Activated CD4-positive, alpha-beta memory T cell treated with anti-CD3 and anti-CD28 coated beads for 36 hours (primary cell): ENCODE results near the gene PARS2. TPM values are rescaled to one million over a fixed set of nuclear protein-coding genes. Genes with fewer than 3 reads are reported as not detected.

Experiments
- CTCF ChIA-PET: fragments of 350-600 bp; sonication (Branson Sonifier 250); formaldehyde crosslinking; loops from one replicate; lab custom pipeline; 2021; ENCODE audit warnings: antibody characterized with exemption, inconsistent platforms; lab: Charles Lee
- POLR2A ChIA-PET: fragments of 350-600 bp; sonication (Branson Sonifier 250); formaldehyde crosslinking; loops from one replicate; lab custom pipeline; 2021; ENCODE audit warnings: antibody characterized with exemption; lab: Charles Lee
- DNase-seq: peaks from one replicate; pipeline ENCODE4 v3.0.0-alpha.2; 2020
- H3K27ac Mint-ChIP-seq: one replicate; pipeline ENCODE4 v1.8.0; 2021; ENCODE audit warnings: mixed read lengths
- H3K27me3 Mint-ChIP-seq: one replicate; pipeline ENCODE4 v1.8.0; 2021; ENCODE audit warnings: mixed read lengths
- H3K36me3 Mint-ChIP-seq: one replicate; pipeline ENCODE4 v1.8.0; 2021; ENCODE audit warnings: mixed read lengths
- H3K4me1 Mint-ChIP-seq: one replicate; pipeline ENCODE4 v1.8.0; 2021; ENCODE audit warnings: low read depth, mixed read lengths
- H3K4me3 Mint-ChIP-seq: one replicate; pipeline ENCODE4 v1.8.0; 2021; ENCODE audit warnings: mild to moderate bottlenecking, mixed read lengths
- H3K9me3 Mint-ChIP-seq: one replicate; pipeline ENCODE4 v1.8.0; 2021; ENCODE audit warnings: mixed read lengths
- intact Hi-C: fragments of 100-400 bp; cut with micrococcal nuclease; formaldehyde crosslinking; loops from one replicate; pipeline ENCODE4 v1.15.1; 2023
- total RNA-seq, 2 experiments: library from RNA; stranded (reverse); gene quantifications; one replicate each; pipeline ENCODE4 v1.2.3, GENCODE V29; 2021

The PARS2 gene
- 1 to 10 TPM; 5.6 to 5.7 TPM for total RNA-seq

DNA sequence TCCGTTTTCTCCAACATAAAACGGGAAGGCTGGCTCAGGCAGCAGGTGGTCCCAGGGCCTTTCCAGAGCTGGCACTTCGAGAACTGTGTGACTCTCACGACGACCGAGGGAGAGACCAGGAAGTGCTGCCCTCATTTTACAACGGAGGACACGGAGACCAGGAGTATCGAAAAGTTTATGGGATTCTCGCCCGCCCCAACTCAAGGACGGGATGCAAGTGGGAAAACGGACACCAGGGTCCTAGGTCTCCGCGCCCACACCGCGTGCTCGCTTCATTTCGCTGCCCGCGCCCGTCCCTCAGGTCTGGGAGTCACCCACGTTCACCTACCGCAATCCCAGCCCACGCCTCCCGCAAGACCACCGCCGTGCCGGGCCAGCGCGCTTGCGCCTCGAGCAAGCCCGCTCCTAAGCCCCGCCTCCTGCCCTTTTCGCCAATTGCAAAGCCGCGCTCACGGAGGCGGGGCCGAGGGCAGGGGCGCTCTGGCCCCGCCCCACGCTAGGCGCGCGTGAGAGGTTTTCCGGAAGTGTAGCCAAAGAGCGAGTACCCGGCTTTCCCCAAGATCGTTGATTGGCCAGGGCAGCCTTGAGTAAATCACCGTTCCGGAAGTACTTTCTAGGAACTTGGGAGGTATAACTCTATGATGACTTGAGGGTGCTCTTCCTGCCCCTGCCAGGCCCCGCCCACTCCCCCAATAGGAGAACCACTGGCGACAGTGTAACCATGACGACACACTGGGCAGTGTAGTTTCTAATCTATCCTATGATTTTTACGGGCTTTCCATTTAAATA is at the start of gene PARS2:
Gene PARS2, minus strand, starts transcription at position 391 of the 789 bp plus-strand sequence. CDS start 5,362 bp downstream, outside the sequence.
- intact Hi-C loops = loop anchor here (1.0 kb wide), 3 partner anchors 37 to 711 kb away; partner anchors contain the start of genes TCEANC2, TMEM59 and TTC22
- peak; percentile 97 for DNase-seq
- Mint-ChIP-seq H3K4me1 (peaks cover 12% of the 10 kb centered on the region), H3K36me3 (no peaks in the 10 kb centered on the region), H3K4me3 (peak within 1 kb of the TSS; percentile 93), H3K9me3 (no peaks in the 10 kb centered on the region), H3K27ac (peak within 1 kb of the TSS; percentile 78), H3K27me3 (no peaks in the 10 kb centered on the region)
- ChIA-PET CTCF (interaction anchor here (1.0 to 6.2 kb wide), 4 partner anchors 36 to 48 kb away, joined by 3 to 38 read pairs (median 3); partner anchors contain the start of gene TTC22), POLR2A (interaction anchor here (1.3 to 1.8 kb wide), 2 partner anchors 34 to 48 kb away, joined by 3 to 7 read pairs; no protein-coding TSS in a partner anchor)

DNA sequence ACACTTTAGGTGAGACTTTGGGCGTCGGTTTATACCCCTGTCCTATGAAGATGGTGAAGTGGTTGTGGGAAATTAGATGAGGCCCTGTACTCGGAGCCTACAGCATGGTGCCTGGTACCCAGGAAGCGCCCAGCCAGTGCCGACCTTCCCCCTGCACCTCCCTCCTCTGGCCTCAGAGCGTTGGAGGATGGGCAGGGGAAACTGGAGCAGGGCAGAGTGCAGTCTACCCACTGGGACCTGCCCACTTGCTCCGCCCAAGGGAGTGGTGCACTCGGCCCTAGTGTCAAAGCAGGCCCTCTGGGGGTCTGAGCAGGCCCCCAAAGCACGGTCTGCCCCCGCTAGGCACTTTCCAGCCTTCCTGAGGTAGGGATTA is 49.8 kb upstream of the PARS2 start:
- Mint-ChIP-seq H3K36me3 (no peaks in the 10 kb centered on the region), H3K4me3 (no peak overlapping the region), H3K9me3 (no peaks in the 10 kb centered on the region), H3K27ac (no peak overlapping the region), H3K27me3 (peaks cover 2% of the 10 kb centered on the region), H3K4me1 (peaks cover 5% of the 10 kb centered on the region)
- no peak for DNase-seq
- ChIA-PET CTCF (interaction anchor here (1.3 kb wide), 1 partner anchor 140 kb away, joined by 3 read pairs; no protein-coding TSS in a partner anchor), POLR2A (no interaction called here)
- intact Hi-C loops = no loop called here

DNA sequence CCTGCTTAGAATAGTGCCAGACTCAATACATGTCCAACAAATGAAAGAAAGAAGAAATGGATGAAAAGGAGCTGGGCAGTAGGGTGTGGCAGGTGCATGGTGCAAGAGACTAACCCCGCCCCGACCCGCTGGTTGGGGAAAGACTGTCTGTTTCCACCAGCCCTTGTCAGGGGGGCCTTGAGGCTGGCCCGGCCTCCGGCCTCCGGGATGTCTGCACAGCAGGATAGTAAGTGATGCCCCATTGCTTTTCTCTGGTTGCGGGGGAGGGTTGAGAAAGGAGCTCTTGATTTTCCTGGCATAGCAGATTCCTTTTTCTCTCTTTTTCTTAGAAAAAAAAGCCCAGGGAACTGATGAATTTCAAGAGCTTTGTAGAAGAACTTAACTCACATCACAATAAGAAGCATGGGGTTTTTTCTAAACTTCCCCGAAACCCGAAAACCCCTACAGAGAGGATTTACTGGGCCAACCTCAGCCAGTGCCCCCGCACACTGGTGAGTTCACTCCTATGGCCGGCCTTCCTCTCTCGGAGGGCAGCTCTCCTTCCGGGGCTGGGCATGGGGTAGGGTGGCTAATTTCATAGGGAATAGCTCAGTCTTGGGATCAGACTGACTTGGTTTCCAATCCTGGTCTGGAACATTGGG is 49.3 kb upstream of the PARS2 start:
- intact Hi-C loops = no loop called here
- POLR2A ChIA-PET = no interaction called here
- H3K9me3 Mint-ChIP-seq = no peaks in the 10 kb centered on the region
- H3K27me3 Mint-ChIP-seq = peaks cover 2% of the 10 kb centered on the region
- no peak for DNase-seq
- peaks cover 5% of the 10 kb centered on the region for H3K4me1 Mint-ChIP-seq
- CTCF ChIA-PET = interaction anchor here (1.3 to 2.4 kb wide), 2 partner anchors 140 to 142 kb away, joined by 3 to 13 read pairs; no protein-coding TSS in a partner anchor
- H3K4me3 Mint-ChIP-seq = no peak overlapping the region
- H3K27ac Mint-ChIP-seq = no peak overlapping the region
- no peaks in the 10 kb centered on the region for H3K36me3 Mint-ChIP-seq

DNA sequence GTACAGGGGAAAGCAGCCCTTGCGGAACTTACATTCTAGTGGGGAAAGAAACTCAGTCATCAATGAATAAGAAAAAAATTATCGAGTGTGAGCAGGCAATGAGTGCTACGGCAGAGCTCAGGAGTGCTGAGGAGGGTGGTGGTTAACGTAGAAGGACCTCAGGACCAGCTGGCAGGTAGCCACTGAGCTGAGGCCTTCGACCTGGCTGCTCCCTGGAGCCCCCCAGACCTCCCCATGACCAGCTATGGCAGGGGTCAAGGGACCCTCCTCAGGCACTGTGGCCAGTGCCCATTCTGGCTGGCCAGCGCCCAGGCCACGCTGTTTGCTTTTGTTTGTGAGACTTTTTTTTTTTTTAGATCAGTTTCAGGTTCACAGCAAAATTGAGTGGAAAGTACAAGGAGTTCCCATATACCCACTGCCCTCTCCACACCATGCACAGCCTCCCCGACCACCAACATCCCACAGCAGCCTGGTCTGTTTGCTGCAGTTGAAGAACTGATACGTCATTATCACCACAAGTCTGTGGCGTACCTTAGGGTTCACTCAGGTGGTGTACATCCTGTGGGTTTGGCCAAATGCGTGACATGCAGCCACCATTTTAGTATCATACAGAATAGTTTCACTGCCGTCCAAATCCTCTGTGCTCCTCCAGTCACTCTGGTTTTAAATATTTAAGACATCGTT is 48.6 kb upstream of the PARS2 start:
- CTCF ChIA-PET = interaction anchor here (1.1 to 2.4 kb wide), 3 partner anchors 132 to 141 kb away, joined by 3 to 13 read pairs (median 4); no protein-coding TSS in a partner anchor
- POLR2A ChIA-PET = no interaction called here
- Mint-ChIP-seq H3K27me3 (peaks cover 2% of the 10 kb centered on the region), H3K4me1 (peaks cover 2% of the 10 kb centered on the region), H3K4me3 (no peak overlapping the region), H3K36me3 (no peaks in the 10 kb centered on the region), H3K9me3 (no peaks in the 10 kb centered on the region), H3K27ac (no peak overlapping the region)
- intact Hi-C loops = no loop called here
- no peak for DNase-seq

DNA sequence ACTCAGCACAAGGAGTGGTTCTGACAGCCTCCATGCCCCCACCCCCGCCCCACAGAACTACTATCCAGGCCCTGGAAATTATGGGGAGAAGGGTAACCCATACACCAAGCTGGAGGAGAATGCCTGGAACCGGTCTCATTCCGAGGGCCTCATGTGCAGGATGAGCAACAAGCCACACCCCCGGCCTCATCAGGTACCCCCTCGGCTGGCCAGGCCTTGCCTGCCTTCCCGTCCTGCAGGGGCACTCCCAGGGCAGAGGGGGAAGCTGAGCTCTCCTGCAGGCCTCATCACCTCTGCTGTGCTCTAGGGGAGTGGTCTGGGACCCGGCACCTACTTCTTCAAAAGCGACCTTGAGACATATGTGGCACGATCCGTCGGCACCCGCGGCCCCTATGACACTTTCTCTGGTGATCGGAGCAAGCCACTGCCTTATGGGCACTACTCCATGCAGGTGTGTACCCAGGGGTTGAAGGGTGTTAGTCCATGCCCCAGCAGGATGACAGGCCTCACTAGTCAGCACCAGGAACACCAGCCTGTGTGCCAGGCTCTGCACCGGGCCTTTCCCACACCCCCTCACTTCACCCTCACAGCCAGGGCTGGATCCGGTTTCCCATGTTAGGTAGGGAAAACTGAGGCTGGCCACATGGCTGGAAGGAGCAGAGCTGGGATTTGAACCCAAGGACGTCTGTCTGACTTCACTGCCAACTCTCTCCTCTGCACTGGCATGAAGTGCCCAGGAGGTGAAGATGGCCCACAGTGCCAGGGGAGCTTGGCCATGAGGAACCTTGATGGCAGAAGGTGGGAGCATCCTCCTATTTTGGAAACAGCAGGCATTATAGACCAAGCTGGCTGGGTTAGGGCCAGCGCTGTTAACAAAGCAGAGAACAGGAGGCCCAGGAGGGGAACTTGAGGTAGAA is 47.7 kb upstream of the PARS2 start:
- no peak for DNase-seq
- Mint-ChIP-seq H3K27ac (no peak overlapping the region), H3K4me3 (no peak overlapping the region), H3K36me3 (no peaks in the 10 kb centered on the region), H3K9me3 (no peaks in the 10 kb centered on the region), H3K27me3 (peaks cover 2% of the 10 kb centered on the region), H3K4me1 (peaks cover 4% of the 10 kb centered on the region)
- intact Hi-C loops = no loop called here
- ChIA-PET POLR2A (no interaction called here), CTCF (interaction anchor here (0.7 to 3.2 kb wide), 6 partner anchors 12 to 853 kb away, joined by 3 to 18 read pairs (median 5); partner anchors contain the start of gene TTC22)

DNA sequence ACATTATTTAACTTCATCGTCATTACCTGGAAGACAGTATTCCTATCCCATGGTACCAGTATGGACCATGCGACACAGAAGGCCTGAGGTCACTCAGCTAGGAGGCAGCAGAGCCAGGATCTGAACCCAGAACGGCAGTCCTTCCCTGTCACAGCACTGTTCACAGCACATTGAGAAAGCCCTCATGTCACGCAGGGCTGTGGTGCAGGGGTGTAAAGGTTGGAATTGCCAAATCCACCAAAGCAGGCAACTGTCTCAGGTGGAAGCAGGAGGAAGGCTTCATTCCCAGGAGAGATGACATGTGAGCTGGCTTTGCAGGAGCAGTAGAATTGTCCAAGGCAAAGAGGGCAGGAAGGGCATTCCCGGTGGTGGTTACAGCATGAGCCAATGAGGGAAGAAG is 46.7 kb upstream of the PARS2 start:
- no peak overlapping the region for H3K4me3 Mint-ChIP-seq
- no peaks in the 10 kb centered on the region for H3K9me3 Mint-ChIP-seq
- POLR2A ChIA-PET = no interaction called here
- H3K36me3 Mint-ChIP-seq = no peaks in the 10 kb centered on the region
- no peak overlapping the region for H3K27ac Mint-ChIP-seq
- H3K4me1 Mint-ChIP-seq = peaks cover 4% of the 10 kb centered on the region
- intact Hi-C loops = no loop called here
- CTCF ChIA-PET = interaction anchor here (1.2 to 3.2 kb wide), 3 partner anchors 11 to 142 kb away, joined by 6 to 18 read pairs (median 13); partner anchors contain the start of gene TTC22
- DNase-seq = no peak
- peaks cover 2% of the 10 kb centered on the region for H3K27me3 Mint-ChIP-seq

DNA sequence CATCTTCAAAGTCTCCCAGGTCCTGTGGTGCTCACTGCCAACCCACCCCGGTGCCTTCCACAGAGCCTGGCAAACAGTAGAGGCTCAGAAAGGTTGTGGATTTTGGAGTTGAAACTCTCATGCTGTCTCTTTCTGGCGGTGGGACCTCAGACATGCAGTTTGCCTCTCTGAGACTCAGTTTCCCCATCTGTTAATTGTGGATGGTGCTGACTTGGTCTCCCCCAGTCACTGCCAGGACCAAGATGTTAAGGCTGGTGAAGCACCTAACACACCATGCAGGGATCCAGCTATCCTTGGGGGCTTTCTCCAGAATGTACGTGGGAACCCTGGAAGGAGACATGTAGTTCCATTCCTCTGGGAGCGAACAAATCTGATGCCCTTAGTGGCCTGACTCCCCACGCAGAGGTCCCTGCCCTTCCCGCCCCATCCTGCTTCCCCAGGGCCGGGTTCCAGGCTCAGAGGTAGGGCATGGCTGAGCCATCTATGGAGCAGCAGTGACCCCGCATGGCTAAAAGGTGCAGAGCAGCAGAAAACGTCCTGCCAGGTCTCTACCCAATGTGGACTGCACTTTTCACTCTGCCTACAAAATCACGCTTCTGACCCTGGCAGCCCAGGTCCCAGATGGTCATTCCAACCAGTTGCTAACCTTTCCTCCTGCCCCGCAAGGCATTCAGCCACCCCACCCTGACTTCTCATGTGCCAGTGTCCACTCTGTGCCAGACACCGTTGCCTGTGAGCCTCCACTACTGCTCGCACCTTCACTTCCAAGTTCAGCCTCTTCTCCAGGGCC is 46.0 kb upstream of the PARS2 start:
- H3K9me3 Mint-ChIP-seq = no peaks in the 10 kb centered on the region
- ChIA-PET CTCF (interaction anchor here (0.5 to 3.2 kb wide), 18 partner anchors 10 to 811 kb away, joined by 3 to 28 read pairs (median 3); partner anchors contain the start of genes PARS2 and TTC22), POLR2A (no interaction called here)
- H3K4me3 Mint-ChIP-seq = no peak overlapping the region
- H3K4me1 Mint-ChIP-seq = peaks cover 4% of the 10 kb centered on the region
- no peak overlapping the region for H3K27ac Mint-ChIP-seq
- H3K36me3 Mint-ChIP-seq = no peaks in the 10 kb centered on the region
- peaks cover 2% of the 10 kb centered on the region for H3K27me3 Mint-ChIP-seq
- intact Hi-C loops = loop anchor here (1.0 kb wide), 3 partner anchors 42 to 311 kb away; no protein-coding TSS in a partner anchor
- peak; percentile 81 for DNase-seq

DNA sequence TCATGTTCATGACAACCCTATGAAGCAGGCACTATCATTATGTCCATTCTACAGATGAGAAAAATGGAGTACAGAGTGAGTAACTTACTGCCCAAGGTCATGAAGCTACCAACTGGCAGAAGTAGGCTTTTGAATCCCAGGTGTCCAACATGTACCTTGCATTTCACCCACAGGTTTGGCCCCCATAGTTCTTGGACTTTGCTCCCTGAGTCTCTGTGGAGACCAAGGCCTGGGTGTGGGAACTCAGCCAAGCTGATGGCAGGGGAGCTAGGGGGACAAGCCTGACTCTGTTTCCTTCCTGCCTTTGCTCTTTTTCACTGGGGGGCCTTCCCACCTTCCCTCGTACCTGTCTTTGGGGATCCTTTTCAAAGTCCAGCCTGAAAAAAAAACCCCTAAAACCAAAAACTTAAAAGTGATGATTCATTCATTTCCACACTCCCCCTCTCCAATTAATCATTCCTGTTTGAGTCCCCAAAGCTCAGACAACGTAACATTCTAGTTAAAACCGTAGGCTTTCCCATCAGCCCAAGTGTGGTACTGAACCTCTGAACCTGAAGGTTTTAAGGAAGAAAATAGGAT is 45.3 kb upstream of the PARS2 start:
- Mint-ChIP-seq H3K4me1 (peaks cover 10% of the 10 kb centered on the region), H3K27ac (no peak overlapping the region), H3K27me3 (peaks cover 2% of the 10 kb centered on the region), H3K9me3 (no peaks in the 10 kb centered on the region), H3K4me3 (no peak overlapping the region), H3K36me3 (no peaks in the 10 kb centered on the region)
- CTCF ChIA-PET = interaction anchor here (0.5 to 3.2 kb wide), 18 partner anchors 9 to 810 kb away, joined by 3 to 28 read pairs (median 3); partner anchors contain the start of genes PARS2 and TTC22
- POLR2A ChIA-PET = no interaction called here
- DNase-seq = no peak
- intact Hi-C loops = loop anchor here (1.0 kb wide), 3 partner anchors 41 to 310 kb away; no protein-coding TSS in a partner anchor

DNA sequence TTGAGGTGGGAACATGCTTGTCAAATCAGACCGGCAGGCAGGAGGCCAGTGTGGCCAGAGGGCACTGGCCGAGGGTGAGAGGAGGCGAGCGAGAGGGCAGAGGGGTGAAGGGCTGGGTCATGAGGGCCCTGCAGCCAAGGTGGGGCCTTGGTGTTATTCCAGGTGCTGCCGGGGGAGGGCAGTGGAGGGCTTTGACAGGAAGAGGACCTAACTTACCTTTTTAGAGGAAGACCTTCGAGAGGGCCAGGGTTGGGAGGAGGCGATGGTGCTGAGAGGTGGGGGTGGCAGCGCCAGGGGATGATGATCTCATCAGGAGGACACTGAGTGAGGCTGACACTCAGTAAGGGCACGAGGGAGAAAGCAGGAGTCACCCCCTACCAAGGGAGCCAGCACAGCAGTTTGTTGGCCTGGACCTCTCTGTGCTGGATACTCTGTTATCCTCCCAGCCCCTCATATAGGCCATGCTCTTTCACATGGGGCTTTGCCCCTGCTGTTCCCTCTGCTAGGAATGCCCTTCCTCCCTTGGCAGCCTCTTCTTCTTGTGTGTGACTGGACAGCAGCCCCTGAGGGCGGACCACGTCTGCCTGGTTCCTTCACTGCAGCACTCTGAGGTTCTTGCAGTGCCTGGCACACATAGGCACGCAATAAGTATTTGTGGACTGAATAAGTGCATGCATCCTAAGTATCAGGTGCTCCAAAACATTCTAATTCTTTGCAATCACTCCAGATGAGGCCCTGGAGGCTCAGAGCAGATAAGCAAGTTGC is 44.3 kb upstream of the PARS2 start:
- intact Hi-C loops = no loop called here
- Mint-ChIP-seq H3K36me3 (no peaks in the 10 kb centered on the region), H3K27ac (no peak overlapping the region), H3K27me3 (peaks cover 2% of the 10 kb centered on the region), H3K9me3 (no peaks in the 10 kb centered on the region), H3K4me1 (peaks cover 20% of the 10 kb centered on the region), H3K4me3 (no peak overlapping the region)
- CTCF ChIA-PET = interaction anchor here (1.4 to 3.2 kb wide), 5 partner anchors 8 to 137 kb away, joined by 3 to 28 read pairs (median 18); partner anchors contain the start of gene TTC22
- POLR2A ChIA-PET = no interaction called here
- DNase-seq = no peak
